Measurements from ENCODE around the gene INAVA.

DNA sequence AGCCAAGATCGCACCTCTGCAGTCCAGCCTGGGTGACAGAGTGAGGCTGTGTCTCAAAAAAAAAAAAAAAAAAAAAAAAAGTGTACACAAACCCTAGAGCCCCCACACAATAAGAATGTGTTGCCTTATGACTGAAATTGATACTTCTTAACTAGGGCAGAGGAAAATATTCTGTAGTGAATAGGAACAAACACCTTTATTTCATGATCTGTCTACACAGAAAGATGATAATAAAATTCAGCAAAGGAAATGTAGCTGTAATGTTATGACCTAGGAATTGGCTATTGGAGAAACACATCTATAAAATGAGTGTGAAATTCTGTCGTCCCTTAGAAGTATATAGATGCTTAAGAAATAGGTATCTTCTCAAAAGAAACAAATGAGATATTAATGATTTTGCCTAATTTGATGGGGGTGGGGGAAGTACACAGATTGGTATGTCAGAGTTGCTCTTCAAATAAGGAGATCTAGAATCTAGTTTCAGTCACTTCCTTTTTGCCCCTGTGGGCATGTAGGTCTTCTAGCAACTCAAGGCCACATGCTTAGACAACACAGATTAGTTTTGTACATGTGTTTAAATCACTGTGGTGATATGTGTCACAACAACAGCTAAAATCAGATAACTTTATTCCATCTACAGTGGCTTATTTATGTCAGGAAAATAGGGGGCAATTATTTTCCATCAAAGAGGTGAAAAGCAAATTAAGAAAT is 32.6 kb upstream of the INAVA start:
- TF ChIP-seq POLR2AphosphoS5 (IDR thresholded peaks at IDR 0.05; ENCODE audit: borderline replicate concordance, low read depth, low read length) (no peak), EZH2 (IDR thresholded peaks at IDR 0.05) (no peak), FOXP2 (optimal IDR thresholded peaks at IDR 0.05; ENCODE audit: control extremely low read depth, extremely low read length, insufficient read depth) (no peak)

Measured in SK-N-MC (cell line).